ENCODE measurements around the gene OR2V2. TPM values are rescaled to one million over a fixed set of nuclear protein-coding genes. Genes with fewer than 3 reads are reported as not detected.

The OR2V2 gene
- total and polyA plus RNA-seq, 2 donors (not counting 3 experiments of a cell fraction or from before 2014, with no cell fraction given) = not detected

DNA sequence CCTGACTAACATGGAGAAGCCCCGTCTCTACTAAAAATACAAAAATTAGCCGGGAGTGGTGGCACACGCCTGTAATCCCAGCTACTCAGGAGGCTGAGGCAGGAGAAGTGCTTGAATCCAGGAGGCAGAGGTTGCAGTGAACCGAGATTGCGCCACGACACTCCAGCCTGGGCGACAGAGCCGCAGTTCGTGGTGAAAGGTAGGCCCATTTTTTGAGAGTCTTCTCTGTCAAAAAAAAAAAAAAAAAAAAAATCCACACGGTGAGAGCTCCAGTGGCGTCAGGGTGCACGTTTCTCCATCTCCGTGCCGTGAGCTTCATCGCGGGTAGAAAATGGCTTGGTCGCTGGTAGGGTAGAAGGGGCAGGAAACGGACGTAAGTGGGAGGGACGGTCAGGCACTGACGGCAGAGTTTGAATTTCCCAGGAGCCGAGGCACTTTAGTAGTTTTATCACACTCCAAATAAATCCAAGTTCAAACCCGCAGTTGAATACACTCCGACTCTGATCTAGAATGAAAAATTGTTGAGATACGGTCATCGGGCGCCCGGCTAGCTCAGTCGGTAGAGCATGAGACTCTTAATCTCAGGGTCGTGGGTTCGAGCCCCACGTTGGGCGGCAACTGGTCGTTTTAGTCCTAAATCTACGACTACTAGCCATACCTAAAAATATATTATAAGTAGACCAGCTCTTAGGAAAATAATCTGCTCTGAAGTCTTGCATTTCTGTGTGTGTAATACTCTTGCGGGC, 60.0 kb downstream of the OR2V2 start:
- peak overlapping the region; percentile 37 to 62 (median 40) for H3K4me3 ChIP-seq (replicated peaks in 1 of 3; ENCODE audit: insufficient read depth in 1 of 3, low read depth in 1 of 3, low read length in 3 of 3)
- no peaks in the 10 kb centered on the region for H3K9me1 ChIP-seq (replicated peaks; ENCODE audit: control insufficient read depth, extremely low read depth, insufficient read depth, low read length)
- CTCF ChIA-PET = interaction anchor here (0.9 to 8.0 kb wide), 6 partner anchors 9 to 66 kb away, joined by 3 to 95 read pairs (median 6); no protein-coding TSS in a partner anchor
- H3K79me2 ChIP-seq (ENCODE audit: control insufficient read depth, insufficient read depth, low read length) = no peaks in the 10 kb centered on the region
- H3K9ac ChIP-seq (replicated peaks; ENCODE audit: extremely low read depth, insufficient read depth, low read length) = peak overlapping the region; percentile 46
- H3K27me3 ChIP-seq (ENCODE audit: control insufficient read depth in 2 of 2, insufficient read depth in 2 of 2, low read length in 2 of 2) = peaks cover 0 to 2% of the 10 kb centered on the region in 2 experiments
- POLR2A ChIA-PET = interaction anchor here (0.7 to 1.7 kb wide), 5 partner anchors 15 to 37 kb away, joined by 4 to 11 read pairs (median 6); partner anchors contain the start of gene RACK1
- FAIRE-seq (peak; percentile 97), DNase-seq (ENCODE audit: low read depth, low spot score) (peak; percentile 93)
- no peaks in the 10 kb centered on the region for H3K9me3 ChIP-seq (replicated peaks; ENCODE audit: control insufficient read depth, insufficient read depth, low read length)
- dilution Hi-C loops (cut with MboI; ENCODE audit: extremely low pct_ligation_motif_present, low sequenced_read_pairs) = no loop called here
- intact Hi-C loops (cut with micrococcal nuclease) = loop anchor here (1.0 to 10.0 kb wide), 4 partner anchors 11 to 1653 kb away; partner anchors contain the start of genes RACK1 and RUFY1
- peak overlapping the region; percentile 47 for H3K4me2 ChIP-seq (ENCODE audit: insufficient read depth, low read length)
- peak overlapping the region; percentile 60 for H3K27ac ChIP-seq (ENCODE audit: insufficient read depth, low read depth, low read length)
- H2AFZ ChIP-seq (ENCODE audit: low read depth, low read length) = peak overlapping the region; percentile 71
- BruUV-seq (replicated peaks) = no TSS peak
- no peaks in the 10 kb centered on the region for H3K36me3 ChIP-seq (ENCODE audit: control insufficient read depth in 2 of 2, extremely low read depth in 1 of 2, insufficient read depth in 2 of 2, low read length in 2 of 2)
- TF ChIP-seq POLR2A (IDR thresholded peaks at IDR 0.05; ENCODE audit: low read depth, low read length) = peak; percentile 52
- no peak for TF ChIP-seq EZH2 (IDR thresholded peaks at IDR 0.05; ENCODE audit: borderline replicate concordance, low read depth, low read length, severe bottlenecking)
- TF ChIP-seq GATA2 (IDR thresholded peaks at IDR 0.05; ENCODE audit: insufficient read depth, insufficient read length, low read depth, low read length) = peak; percentile 49
- TF ChIP-seq, protein P1, sequence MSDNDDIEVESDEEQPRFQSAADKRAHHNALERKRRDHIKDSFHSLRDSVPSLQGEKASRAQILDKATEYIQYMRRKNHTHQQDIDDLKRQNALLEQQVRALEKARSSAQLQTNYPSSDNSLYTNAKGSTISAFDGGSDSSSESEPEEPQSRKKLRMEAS (IDR thresholded peaks at IDR 0.05; ENCODE audit: insufficient read depth, insufficient read length) = no peak
- TF ChIP-seq JUN (IDR thresholded peaks at IDR 0.05; ENCODE audit: borderline replicate concordance, insufficient read depth, insufficient read length, low read depth) = no peak
- TF ChIP-seq, protein P2, sequence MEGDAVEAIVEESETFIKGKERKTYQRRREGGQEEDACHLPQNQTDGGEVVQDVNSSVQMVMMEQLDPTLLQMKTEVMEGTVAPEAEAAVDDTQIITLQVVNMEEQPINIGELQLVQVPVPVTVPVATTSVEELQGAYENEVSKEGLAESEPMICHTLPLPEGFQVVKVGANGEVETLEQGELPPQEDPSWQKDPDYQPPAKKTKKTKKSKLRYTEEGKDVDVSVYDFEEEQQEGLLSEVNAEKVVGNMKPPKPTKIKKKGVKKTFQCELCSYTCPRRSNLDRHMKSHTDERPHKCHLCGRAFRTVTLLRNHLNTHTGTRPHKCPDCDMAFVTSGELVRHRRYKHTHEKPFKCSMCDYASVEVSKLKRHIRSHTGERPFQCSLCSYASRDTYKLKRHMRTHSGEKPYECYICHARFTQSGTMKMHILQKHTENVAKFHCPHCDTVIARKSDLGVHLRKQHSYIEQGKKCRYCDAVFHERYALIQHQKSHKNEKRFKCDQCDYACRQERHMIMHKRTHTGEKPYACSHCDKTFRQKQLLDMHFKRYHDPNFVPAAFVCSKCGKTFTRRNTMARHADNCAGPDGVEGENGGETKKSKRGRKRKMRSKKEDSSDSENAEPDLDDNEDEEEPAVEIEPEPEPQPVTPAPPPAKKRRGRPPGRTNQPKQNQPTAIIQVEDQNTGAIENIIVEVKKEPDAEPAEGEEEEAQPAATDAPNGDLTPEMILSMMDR (IDR thresholded peaks at IDR 0.05; ENCODE audit: extremely low read depth in 1 of 2, insufficient read depth in 1 of 2, low read depth in 1 of 2, low read length in 2 of 2) = no peak
- no peak for TF ChIP-seq FOS (IDR thresholded peaks at IDR 0.05; ENCODE audit: borderline replicate concordance, insufficient read depth, low read length)
- TF ChIP-seq MYC (IDR thresholded peaks at IDR 0.05; ENCODE audit: low read depth, low read length) = no peak
- peak; percentile 37 for TF ChIP-seq POLR2AphosphoS5 (IDR thresholded peaks at IDR 0.05; ENCODE audit: insufficient read depth, low read depth, low read length)
- H4K20me1 ChIP-seq (replicated peaks; ENCODE audit: control insufficient read depth, extremely low read depth, insufficient read depth, low read length) = no peaks in the 10 kb centered on the region
- H3K4me1 ChIP-seq (ENCODE audit: control insufficient read depth, extremely low read depth, insufficient read depth, low read length) = peaks cover 12% of the 10 kb centered on the region

All from endothelial cell of umbilical vein (primary cell).